ENCODE data around the gene TGFB1. TPM values are rescaled to one million over a fixed set of nuclear protein-coding genes. Genes with fewer than 3 reads are reported as not detected.

Gene TGFB1
- total and polyA plus RNA-seq, 9 of the 15 experiments (the other 6 are each of a cell fraction or from before 2014, with no cell fraction given), result 0.24 to 159 (median 17.2) TPM

DNA sequence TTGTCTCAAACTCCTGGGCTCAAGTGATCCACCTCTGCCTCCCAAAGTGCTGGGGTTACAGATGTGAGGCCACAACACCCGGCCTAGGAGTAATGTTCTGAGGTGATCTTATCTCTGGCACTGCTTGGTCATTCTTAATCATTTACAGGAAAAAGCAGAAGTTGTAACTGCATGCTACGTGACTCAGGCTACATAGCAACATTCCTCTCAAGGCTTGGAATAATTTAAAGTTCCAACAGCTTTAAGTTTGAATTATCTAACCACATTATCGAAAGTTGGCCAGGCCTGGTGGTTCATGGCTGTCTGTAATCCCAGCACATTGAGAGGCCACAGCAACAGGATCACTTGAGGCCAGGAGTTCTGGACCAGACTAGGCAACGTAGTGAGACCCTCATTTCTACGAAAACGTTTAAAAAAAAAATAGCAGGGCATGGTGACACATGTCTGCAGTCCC, 14.2 kb upstream of the TGFB1 start (continued):
- TF ChIP-seq, protein P1, sequence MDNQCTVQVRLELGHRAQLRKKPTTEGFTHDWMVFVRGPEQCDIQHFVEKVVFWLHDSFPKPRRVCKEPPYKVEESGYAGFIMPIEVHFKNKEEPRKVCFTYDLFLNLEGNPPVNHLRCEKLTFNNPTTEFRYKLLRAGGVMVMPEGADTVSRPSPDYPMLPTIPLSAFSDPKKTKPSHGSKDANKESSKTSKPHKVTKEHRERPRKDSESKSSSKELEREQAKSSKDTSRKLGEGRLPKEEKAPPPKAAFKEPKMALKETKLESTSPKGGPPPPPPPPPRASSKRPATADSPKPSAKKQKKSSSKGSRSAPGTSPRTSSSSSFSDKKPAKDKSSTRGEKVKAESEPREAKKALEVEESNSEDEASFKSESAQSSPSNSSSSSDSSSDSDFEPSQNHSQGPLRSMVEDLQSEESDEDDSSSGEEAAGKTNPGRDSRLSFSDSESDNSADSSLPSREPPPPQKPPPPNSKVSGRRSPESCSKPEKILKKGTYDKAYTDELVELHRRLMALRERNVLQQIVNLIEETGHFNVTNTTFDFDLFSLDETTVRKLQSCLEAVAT (IDR thresholded peaks at IDR 0.05), result no peak; a peak in 1 of 4 replicates
- no peak for TF ChIP-seq NCOA4 (IDR thresholded peaks at IDR 0.05; ENCODE audit: partially characterized antibody)
- peak; percentile 77 for TF ChIP-seq ATF7 (IDR thresholded peaks at IDR 0.05)
- TF ChIP-seq, protein P2, sequence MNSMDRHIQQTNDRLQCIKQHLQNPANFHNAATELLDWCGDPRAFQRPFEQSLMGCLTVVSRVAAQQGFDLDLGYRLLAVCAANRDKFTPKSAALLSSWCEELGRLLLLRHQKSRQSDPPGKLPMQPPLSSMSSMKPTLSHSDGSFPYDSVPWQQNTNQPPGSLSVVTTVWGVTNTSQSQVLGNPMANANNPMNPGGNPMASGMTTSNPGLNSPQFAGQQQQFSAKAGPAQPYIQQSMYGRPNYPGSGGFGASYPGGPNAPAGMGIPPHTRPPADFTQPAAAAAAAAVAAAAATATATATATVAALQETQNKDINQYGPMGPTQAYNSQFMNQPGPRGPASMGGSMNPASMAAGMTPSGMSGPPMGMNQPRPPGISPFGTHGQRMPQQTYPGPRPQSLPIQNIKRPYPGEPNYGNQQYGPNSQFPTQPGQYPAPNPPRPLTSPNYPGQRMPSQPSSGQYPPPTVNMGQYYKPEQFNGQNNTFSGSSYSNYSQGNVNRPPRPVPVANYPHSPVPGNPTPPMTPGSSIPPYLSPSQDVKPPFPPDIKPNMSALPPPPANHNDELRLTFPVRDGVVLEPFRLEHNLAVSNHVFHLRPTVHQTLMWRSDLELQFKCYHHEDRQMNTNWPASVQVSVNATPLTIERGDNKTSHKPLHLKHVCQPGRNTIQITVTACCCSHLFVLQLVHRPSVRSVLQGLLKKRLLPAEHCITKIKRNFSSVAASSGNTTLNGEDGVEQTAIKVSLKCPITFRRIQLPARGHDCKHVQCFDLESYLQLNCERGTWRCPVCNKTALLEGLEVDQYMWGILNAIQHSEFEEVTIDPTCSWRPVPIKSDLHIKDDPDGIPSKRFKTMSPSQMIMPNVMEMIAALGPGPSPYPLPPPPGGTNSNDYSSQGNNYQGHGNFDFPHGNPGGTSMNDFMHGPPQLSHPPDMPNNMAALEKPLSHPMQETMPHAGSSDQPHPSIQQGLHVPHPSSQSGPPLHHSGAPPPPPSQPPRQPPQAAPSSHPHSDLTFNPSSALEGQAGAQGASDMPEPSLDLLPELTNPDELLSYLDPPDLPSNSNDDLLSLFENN (IDR thresholded peaks at IDR 0.05; ENCODE audit: low read depth in 2 of 2, low read length in 2 of 2), result 0 out of 4 replicates have a peak, but pooled peaks of 1 of the 2 experiments have one; percentile 30
- TF ChIP-seq NRF1 (conservative IDR thresholded peaks at IDR 0.05 in 1 of 2, IDR thresholded peaks at IDR 0.05 in 1 of 2), result peak; percentile 39 to 50; a peak in 3 of 4 replicates
- TF ChIP-seq CBFA2T2 (conservative IDR thresholded peaks at IDR 0.05), result no peak; the same call in 1 of the 2 replicates
- TF ChIP-seq TEAD2 (tag; IDR thresholded peaks at IDR 0.05), result 0 out of 2 replicates have a peak, but pooled peaks have one; percentile 75
- peak; percentile 73 to 84; a peak in 3 of 4 replicates for TF ChIP-seq TEAD1 (CRISPR knock-in tag; IDR thresholded peaks at IDR 0.05)
- TF ChIP-seq ZNF785 (CRISPR knock-in tag; IDR thresholded peaks at IDR 0.05), result no peak
- TF ChIP-seq KLF6 (CRISPR knock-in tag; IDR thresholded peaks at IDR 0.05; ENCODE audit: borderline replicate concordance), result 0 out of 2 replicates have a peak, but pooled peaks have one; percentile 11
- TF ChIP-seq ZNF124 (CRISPR knock-in tag; IDR thresholded peaks at IDR 0.05), result no peak
- TF ChIP-seq, protein P3, sequence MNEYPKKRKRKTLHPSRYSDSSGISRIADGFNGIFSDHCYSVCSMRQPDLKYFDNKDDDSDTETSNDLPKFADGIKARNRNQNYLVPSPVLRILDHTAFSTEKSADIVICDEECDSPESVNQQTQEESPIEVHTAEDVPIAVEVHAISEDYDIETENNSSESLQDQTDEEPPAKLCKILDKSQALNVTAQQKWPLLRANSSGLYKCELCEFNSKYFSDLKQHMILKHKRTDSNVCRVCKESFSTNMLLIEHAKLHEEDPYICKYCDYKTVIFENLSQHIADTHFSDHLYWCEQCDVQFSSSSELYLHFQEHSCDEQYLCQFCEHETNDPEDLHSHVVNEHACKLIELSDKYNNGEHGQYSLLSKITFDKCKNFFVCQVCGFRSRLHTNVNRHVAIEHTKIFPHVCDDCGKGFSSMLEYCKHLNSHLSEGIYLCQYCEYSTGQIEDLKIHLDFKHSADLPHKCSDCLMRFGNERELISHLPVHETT (CRISPR knock-in tag; conservative IDR thresholded peaks at IDR 0.05 in 1 of 2, IDR thresholded peaks at IDR 0.05 in 1 of 2), result peak in 1 of 2 experiments; percentile 78; a peak in 2 of 4 replicates
- TF ChIP-seq EP400 (IDR thresholded peaks at IDR 0.05), result peak; percentile 72
- TF ChIP-seq ZNF347 (CRISPR knock-in tag; IDR thresholded peaks at IDR 0.05; ENCODE audit: low read depth), result no peak
- no peak for TF ChIP-seq TSC22D4 (tag; IDR thresholded peaks at IDR 0.05)
- TF ChIP-seq SAFB (IDR thresholded peaks at IDR 0.05; ENCODE audit: borderline replicate concordance, low read depth, low read length), result no peak
- no peak for TF ChIP-seq LCOR (CRISPR knock-in tag; IDR thresholded peaks at IDR 0.05)
- TF ChIP-seq ILF3 (IDR thresholded peaks at IDR 0.05; ENCODE audit: borderline replicate concordance), result no peak
- no peak for TF ChIP-seq YY1 (IDR thresholded peaks at IDR 0.05; ENCODE audit: borderline replicate concordance in 1 of 3, control insufficient read depth in 1 of 3, extremely low read depth in 1 of 3, insufficient read depth in 3 of 3, insufficient read length in 1 of 3, insufficient replicate concordance in 2 of 3, low read depth in 1 of 3, low read length in 2 of 3)
- no peak for TF ChIP-seq MED1 (CRISPR knock-in tag; IDR thresholded peaks at IDR 0.05; ENCODE audit: borderline replicate concordance)
